ENCODE results near the gene BTLA. TPM values are rescaled to one million over a fixed set of nuclear protein-coding genes. Genes with fewer than 3 reads are reported as not detected.

Gene BTLA
- polyA plus RNA-seq, 3 donors = 0.05 TPM; not detected in 2

DNA sequence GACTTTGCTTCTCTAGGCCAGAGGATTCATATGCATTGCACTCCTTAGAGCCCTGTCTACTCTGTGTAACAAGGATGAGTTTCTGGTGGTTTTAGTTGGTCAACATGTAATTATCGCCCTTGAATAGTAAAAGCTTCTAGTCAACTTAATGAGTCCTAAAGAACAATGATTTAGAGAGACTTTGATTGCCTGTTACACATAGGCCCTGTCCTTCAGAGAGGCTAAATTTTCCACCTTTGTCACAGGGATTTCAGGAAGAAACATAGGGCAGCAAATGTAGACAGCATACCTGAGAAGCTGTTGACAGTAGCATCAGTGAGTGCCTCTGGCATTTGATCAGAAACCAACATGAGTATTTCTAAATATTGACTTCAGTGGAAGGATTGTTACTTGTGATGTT, 7.1 kb downstream of the BTLA start:
- Mint-ChIP-seq H3K9me3 (peaks cover 2 to 11% (median 6%) of the 10 kb centered on the region in 7 donors), H3K27ac (no peak overlapping the region), H3K4me3 (no peak overlapping the region), H3K36me3 (peaks cover 0 to 1% of the 10 kb centered on the region in 2 donors), H3K27me3 (ENCODE audit: low read depth in 3 of 3) (peaks cover 0 to 1% (median 0%) of the 10 kb centered on the region in 3 donors), H3K4me1 (peaks cover 14% of the 10 kb centered on the region)
- Histone ChIP-seq H3K4me1 (ENCODE audit: control insufficient read depth in 1 of 2, insufficient read depth in 2 of 2, low read length in 2 of 2) (peaks cover 7 to 12% of the 10 kb centered on the region in 2 donors), H3K27ac (ENCODE audit: low read depth in 1 of 2, low read length in 2 of 2) (no peak overlapping the region), H3K27me3 (ENCODE audit: control insufficient read depth in 2 of 2, insufficient read depth in 2 of 2, low read length in 2 of 2) (no peaks in the 10 kb centered on the region), H3K79me2 (ENCODE audit: insufficient read depth, low read length) (no peaks in the 10 kb centered on the region), H2AFZ (ENCODE audit: insufficient read depth, low read depth, low read length, poor library complexity, severe bottlenecking) (no peak overlapping the region), H3K36me3 (replicated peaks in 1 of 2; ENCODE audit: control insufficient read depth in 1 of 2, insufficient read depth in 2 of 2, low read length in 2 of 2) (no peaks in the 10 kb centered on the region), H3K9ac (ENCODE audit: insufficient read depth, low read length, poor library complexity, severe bottlenecking) (no peak overlapping the region), H4K20me1 (ENCODE audit: insufficient read depth, low read length) (no peaks in the 10 kb centered on the region), H3K4me2 (replicated peaks; ENCODE audit: extremely low read depth, low read length, poor library complexity, severe bottlenecking) (no peak overlapping the region), H3K9me3 (replicated peaks in 1 of 2; ENCODE audit: control insufficient read depth in 1 of 2, insufficient read depth in 1 of 2, low read length in 2 of 2) (no peaks in the 10 kb centered on the region), H3K4me3 (replicated peaks in 1 of 3; ENCODE audit: low read depth in 2 of 3, low read length in 3 of 3) (no peak overlapping the region)
- TF ChIP-seq, protein P1, sequence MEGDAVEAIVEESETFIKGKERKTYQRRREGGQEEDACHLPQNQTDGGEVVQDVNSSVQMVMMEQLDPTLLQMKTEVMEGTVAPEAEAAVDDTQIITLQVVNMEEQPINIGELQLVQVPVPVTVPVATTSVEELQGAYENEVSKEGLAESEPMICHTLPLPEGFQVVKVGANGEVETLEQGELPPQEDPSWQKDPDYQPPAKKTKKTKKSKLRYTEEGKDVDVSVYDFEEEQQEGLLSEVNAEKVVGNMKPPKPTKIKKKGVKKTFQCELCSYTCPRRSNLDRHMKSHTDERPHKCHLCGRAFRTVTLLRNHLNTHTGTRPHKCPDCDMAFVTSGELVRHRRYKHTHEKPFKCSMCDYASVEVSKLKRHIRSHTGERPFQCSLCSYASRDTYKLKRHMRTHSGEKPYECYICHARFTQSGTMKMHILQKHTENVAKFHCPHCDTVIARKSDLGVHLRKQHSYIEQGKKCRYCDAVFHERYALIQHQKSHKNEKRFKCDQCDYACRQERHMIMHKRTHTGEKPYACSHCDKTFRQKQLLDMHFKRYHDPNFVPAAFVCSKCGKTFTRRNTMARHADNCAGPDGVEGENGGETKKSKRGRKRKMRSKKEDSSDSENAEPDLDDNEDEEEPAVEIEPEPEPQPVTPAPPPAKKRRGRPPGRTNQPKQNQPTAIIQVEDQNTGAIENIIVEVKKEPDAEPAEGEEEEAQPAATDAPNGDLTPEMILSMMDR (IDR thresholded peaks at IDR 0.05) = no peak
- DNase-seq = no peak
- intact Hi-C loops (cut with micrococcal nuclease) = no loop called here
- no CpG with 5 or more reads among the region's 1 CpG for WGBS (ENCODE audit: insufficient coverage)

GRCh38 chr3:112491373-112491772, 7.9 kb downstream of the BTLA start:
- H3K4me2 ChIP-seq (replicated peaks; ENCODE audit: extremely low read depth, low read length, poor library complexity, severe bottlenecking) = no peak overlapping the region
- DNase-seq = no peak
- intact Hi-C loops (cut with micrococcal nuclease) = no loop called here
- Mint-ChIP-seq H3K9me3 (peaks cover 2 to 11% (median 6%) of the 10 kb centered on the region in 7 donors), H3K27me3 (ENCODE audit: low read depth in 3 of 3) (peaks cover 0 to 1% (median 0%) of the 10 kb centered on the region in 3 donors), H3K27ac (no peak overlapping the region), H3K36me3 (peaks cover 0 to 1% of the 10 kb centered on the region in 2 donors), H3K4me3 (no peak overlapping the region), H3K4me1 (peaks cover 10% of the 10 kb centered on the region)
- peaks cover 5 to 10% of the 10 kb centered on the region in 2 donors for H3K4me1 ChIP-seq (ENCODE audit: control insufficient read depth in 1 of 2, insufficient read depth in 2 of 2, low read length in 2 of 2)
- H4K20me1 ChIP-seq (ENCODE audit: insufficient read depth, low read length) = no peaks in the 10 kb centered on the region
- H3K27ac ChIP-seq (ENCODE audit: low read depth in 1 of 2, low read length in 2 of 2) = no peak overlapping the region
- no peaks in the 10 kb centered on the region for H3K9me3 ChIP-seq (replicated peaks in 1 of 2; ENCODE audit: control insufficient read depth in 1 of 2, insufficient read depth in 1 of 2, low read length in 2 of 2)
- no peaks in the 10 kb centered on the region for H3K36me3 ChIP-seq (replicated peaks in 1 of 2; ENCODE audit: control insufficient read depth in 1 of 2, insufficient read depth in 2 of 2, low read length in 2 of 2)
- TF ChIP-seq, protein P1 (IDR thresholded peaks at IDR 0.05) = no peak
- no peaks in the 10 kb centered on the region for H3K27me3 ChIP-seq (ENCODE audit: control insufficient read depth in 2 of 2, insufficient read depth in 2 of 2, low read length in 2 of 2)
- no peak overlapping the region for H3K4me3 ChIP-seq (replicated peaks in 1 of 3; ENCODE audit: low read depth in 2 of 3, low read length in 3 of 3)
- no peak overlapping the region for H3K9ac ChIP-seq (ENCODE audit: insufficient read depth, low read length, poor library complexity, severe bottlenecking)
- H3K79me2 ChIP-seq (ENCODE audit: insufficient read depth, low read length) = no peaks in the 10 kb centered on the region
- H2AFZ ChIP-seq (ENCODE audit: insufficient read depth, low read depth, low read length, poor library complexity, severe bottlenecking) = no peak overlapping the region

Data from CD14-positive monocyte (primary cell).